DOHH2 (cell line): Measurements from ENCODE around the gene ZNF507.

Source experiments
- CTCF ChIP-seq: fragments of 200-600 bp; sonication (generic); IDR thresholded peaks from one replicate; pipeline ENCODE4 v1.5.1; 2014; ENCODE audit warnings: antibody characterized with exemption, mild to moderate bottlenecking, low read depth, low read length; ENCODE audit not compliant: poor library complexity, severe bottlenecking
- EZH2phosphoT487 ChIP-seq: fragments of 200-600 bp; sonication (generic); IDR thresholded peaks from 2 replicates; pipeline ENCODE4 v1.6.1; 2017; ENCODE audit warnings: borderline replicate concordance, mild to moderate bottlenecking, antibody characterized with exemption, low read length, moderate library complexity, mixed read lengths

- no peak for TF ChIP-seq CTCF
- TF ChIP-seq EZH2phosphoT487, result no peak
Measured at GRCh38 chr19:32427536-32427935, 82.1 kb downstream of the ZNF507 start.
